Fibroblast of villous mesenchyme (primary cell): ENCODE measurements around the gene C22orf42. TPM values are rescaled to one million over a fixed set of nuclear protein-coding genes. Genes with fewer than 3 reads are reported as not detected.

Experiments
- DNase-seq: peaks from one replicate; pipeline ENCODE4 v3.0.0-alpha.2; 2010; ENCODE audit warnings: low read depth
- H3K4me3 ChIP-seq: 2 replicates; pipeline ENCODE4 v1.5.1; 2011; ENCODE audit warnings: low read depth, mild to moderate bottlenecking, low read length
- small RNA-seq: library from RNA; depleted of rRNA; stranded (forward); fragments of <200 nt; gene quantifications from one replicate; pipeline ENCODE3, GENCODE V24; 2012
- total RNA-seq: library from RNA; depleted of rRNA; stranded (reverse); fragments of >200 nt; gene quantifications from 2 replicates; pipeline ENCODE4 v1.2.3, GENCODE V29; 2012
- TF ChIP-seq, protein P1 (sequence below): IDR thresholded peaks from 2 replicates; pipeline ENCODE4 v1.5.1; 2012; ENCODE audit warnings: low read depth, mild to moderate bottlenecking, low read length; ENCODE audit not compliant: insufficient read depth

C22orf42 gene
- total RNA-seq, 1 donor, result not detected

DNA sequence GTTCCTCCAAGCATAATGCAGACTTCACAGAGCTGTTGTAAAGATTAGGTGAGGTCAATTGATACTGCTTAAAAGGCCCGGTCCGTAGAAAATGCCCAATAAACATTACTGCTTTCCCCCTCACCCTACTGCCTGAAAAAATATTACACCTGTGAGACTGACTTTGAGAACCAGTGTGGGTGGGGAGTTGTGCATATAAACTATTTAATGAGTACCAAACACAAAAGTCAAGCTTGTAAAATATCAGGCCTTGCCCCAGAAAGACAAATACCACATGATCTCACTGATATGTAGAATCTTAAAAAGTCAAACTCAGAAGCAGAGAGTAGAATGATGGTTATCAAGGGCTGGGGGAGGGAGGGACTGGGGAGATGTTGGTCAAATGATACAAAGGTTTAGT, 46.7 kb downstream of the C22orf42 start:
- H3K4me3 ChIP-seq, result no peak overlapping the region
- TF ChIP-seq, protein P1, sequence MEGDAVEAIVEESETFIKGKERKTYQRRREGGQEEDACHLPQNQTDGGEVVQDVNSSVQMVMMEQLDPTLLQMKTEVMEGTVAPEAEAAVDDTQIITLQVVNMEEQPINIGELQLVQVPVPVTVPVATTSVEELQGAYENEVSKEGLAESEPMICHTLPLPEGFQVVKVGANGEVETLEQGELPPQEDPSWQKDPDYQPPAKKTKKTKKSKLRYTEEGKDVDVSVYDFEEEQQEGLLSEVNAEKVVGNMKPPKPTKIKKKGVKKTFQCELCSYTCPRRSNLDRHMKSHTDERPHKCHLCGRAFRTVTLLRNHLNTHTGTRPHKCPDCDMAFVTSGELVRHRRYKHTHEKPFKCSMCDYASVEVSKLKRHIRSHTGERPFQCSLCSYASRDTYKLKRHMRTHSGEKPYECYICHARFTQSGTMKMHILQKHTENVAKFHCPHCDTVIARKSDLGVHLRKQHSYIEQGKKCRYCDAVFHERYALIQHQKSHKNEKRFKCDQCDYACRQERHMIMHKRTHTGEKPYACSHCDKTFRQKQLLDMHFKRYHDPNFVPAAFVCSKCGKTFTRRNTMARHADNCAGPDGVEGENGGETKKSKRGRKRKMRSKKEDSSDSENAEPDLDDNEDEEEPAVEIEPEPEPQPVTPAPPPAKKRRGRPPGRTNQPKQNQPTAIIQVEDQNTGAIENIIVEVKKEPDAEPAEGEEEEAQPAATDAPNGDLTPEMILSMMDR, result no peak
- DNase-seq, result no peak

DNA sequence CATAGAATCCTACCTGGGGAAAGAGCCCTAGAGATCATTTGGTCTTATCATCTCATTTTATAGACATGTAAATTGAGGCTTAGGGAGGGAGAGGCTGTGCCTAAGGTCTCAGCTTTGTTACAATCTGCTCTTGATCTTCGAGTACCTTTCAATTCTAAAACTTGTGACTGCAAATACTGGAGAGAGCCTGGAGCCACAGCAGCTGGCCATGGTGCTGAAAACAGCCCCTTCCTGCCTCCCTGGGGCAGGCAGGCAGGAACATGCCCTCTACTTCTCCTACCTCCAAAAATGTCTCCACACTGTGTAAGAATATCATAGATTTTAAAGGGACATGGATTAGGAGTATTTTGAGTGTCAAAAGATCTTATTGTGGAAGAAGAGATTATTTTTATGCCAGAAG, 52.2 kb downstream of the C22orf42 start:
- TF ChIP-seq, protein P1, result no peak
- no peak overlapping the region for H3K4me3 ChIP-seq
- peak; percentile 10 for DNase-seq

- H3K4me3 ChIP-seq, result no peak overlapping the region
- DNase-seq, result peak; percentile 25
- TF ChIP-seq, protein P1, result peak; percentile 38
Observed at GRCh38 chr22:32103658-32104315, 55.3 kb downstream of the C22orf42 start.

GRCh38 chr22:32100711-32101110, 58.4 kb downstream of the C22orf42 start:
- DNase-seq, result no peak
- no peak overlapping the region for H3K4me3 ChIP-seq
- TF ChIP-seq, protein P1, result no peak

Small RNAs within 50 kb of the gene (small RNA-seq; reads per million reads assigned to genes)
- gene AP1B1P2 (not detected), gene RF02171 (not detected)

Other genes with a start within 250 kb of the C22orf42 start
- gene YWHAH, start 214.8 kb downstream of the C22orf42 start, total RNA-seq, result 131 and 140 TPM in 2 replicates
- not detected in 2 replicates for gene SLC5A1, start 116.0 kb downstream of the C22orf42 start, total RNA-seq
- gene RFPL2, start 45.8 kb upstream of the C22orf42 start, total RNA-seq, result not detected in 2 replicates
- gene SLC5A4, start 96.0 kb upstream of the C22orf42 start, total RNA-seq, result not detected in 2 replicates
- gene RFPL3, start 198.6 kb upstream of the C22orf42 start, total RNA-seq, result not detected in 2 replicates